Loucy (cell line): ENCODE data around the gene SRGN.

Experiments used
- CTCF ChIP-seq: fragments of 200-600 bp; sonication (generic); conservative IDR thresholded peaks from 2 replicates; pipeline ENCODE4 v1.5.1; 2014; ENCODE audit warnings: mild to moderate bottlenecking, antibody characterized with exemption, low read length
- EZH2phosphoT487 ChIP-seq: fragments of 200-600 bp; IDR thresholded peaks from 2 replicates; pipeline ENCODE4 v1.6.1; 2018; ENCODE audit warnings: antibody characterized with exemption, mild to moderate bottlenecking, moderate library complexity, borderline replicate concordance

- TF ChIP-seq CTCF (no peak), EZH2phosphoT487 (no peak)
These were observed 40.6 kb upstream of the SRGN start for GRCh38 chr10:69047111-69047832.
